ENCODE data around the gene HS3ST3B1. TPM values are rescaled to one million over a fixed set of nuclear protein-coding genes. Genes with fewer than 3 reads are reported as not detected.

The HS3ST3B1 gene
- total and polyA plus RNA-seq, 2 experiments from 2014 or later: 8.1 to 17.7 TPM

DNA sequence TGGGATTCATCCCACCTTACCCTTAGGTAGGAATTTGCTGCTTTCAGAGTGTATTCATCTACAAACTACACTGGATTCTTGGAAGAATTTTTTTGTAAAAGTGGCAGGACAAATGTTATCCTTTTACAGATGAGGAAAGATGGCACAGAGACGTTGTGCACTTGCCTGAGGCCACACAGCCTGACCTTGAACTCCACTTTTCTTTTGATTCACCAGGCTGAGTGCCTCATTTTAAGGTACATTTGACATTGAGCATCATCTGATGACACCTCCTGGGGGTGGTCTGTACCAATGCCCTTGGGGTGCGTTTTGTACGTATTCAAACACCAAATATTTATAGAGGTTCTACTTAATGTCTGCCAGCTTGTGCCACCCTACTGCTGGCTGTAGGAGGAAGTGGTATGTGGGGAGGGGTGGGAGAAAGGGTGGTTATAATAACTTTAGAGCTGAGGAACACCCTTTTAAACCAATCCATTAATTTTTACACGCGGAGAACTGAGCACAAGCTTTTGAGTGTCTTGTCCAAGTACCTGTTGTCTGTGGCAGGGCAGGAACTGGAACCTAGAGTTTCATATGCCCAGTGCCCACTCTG, 29.1 kb downstream of the HS3ST3B1 start:
- TF ChIP-seq EZH2 (IDR thresholded peaks at IDR 0.05; ENCODE audit: low read depth, unreplicated experiment) (no peak), NANOG (IDR thresholded peaks at IDR 0.05; ENCODE audit: borderline replicate concordance) (no peak), ZNF114 (CRISPR knock-in tag; IDR thresholded peaks at IDR 0.05) (no peak), POLR2AphosphoS5 (IDR thresholded peaks at IDR 0.05; ENCODE audit: low read depth) (no peak), STAT1 (IDR thresholded peaks at IDR 0.05; ENCODE audit: unreplicated experiment) (no peak), CREB1 (CRISPR knock-in tag; IDR thresholded peaks at IDR 0.05; ENCODE audit: low read depth) (no peak), JUNB (IDR thresholded peaks at IDR 0.05; ENCODE audit: unreplicated experiment) (no peak), ZNF331 (CRISPR knock-in tag; IDR thresholded peaks at IDR 0.05; ENCODE audit: low read depth) (no peak)
- TF ChIP-seq, protein P1, sequence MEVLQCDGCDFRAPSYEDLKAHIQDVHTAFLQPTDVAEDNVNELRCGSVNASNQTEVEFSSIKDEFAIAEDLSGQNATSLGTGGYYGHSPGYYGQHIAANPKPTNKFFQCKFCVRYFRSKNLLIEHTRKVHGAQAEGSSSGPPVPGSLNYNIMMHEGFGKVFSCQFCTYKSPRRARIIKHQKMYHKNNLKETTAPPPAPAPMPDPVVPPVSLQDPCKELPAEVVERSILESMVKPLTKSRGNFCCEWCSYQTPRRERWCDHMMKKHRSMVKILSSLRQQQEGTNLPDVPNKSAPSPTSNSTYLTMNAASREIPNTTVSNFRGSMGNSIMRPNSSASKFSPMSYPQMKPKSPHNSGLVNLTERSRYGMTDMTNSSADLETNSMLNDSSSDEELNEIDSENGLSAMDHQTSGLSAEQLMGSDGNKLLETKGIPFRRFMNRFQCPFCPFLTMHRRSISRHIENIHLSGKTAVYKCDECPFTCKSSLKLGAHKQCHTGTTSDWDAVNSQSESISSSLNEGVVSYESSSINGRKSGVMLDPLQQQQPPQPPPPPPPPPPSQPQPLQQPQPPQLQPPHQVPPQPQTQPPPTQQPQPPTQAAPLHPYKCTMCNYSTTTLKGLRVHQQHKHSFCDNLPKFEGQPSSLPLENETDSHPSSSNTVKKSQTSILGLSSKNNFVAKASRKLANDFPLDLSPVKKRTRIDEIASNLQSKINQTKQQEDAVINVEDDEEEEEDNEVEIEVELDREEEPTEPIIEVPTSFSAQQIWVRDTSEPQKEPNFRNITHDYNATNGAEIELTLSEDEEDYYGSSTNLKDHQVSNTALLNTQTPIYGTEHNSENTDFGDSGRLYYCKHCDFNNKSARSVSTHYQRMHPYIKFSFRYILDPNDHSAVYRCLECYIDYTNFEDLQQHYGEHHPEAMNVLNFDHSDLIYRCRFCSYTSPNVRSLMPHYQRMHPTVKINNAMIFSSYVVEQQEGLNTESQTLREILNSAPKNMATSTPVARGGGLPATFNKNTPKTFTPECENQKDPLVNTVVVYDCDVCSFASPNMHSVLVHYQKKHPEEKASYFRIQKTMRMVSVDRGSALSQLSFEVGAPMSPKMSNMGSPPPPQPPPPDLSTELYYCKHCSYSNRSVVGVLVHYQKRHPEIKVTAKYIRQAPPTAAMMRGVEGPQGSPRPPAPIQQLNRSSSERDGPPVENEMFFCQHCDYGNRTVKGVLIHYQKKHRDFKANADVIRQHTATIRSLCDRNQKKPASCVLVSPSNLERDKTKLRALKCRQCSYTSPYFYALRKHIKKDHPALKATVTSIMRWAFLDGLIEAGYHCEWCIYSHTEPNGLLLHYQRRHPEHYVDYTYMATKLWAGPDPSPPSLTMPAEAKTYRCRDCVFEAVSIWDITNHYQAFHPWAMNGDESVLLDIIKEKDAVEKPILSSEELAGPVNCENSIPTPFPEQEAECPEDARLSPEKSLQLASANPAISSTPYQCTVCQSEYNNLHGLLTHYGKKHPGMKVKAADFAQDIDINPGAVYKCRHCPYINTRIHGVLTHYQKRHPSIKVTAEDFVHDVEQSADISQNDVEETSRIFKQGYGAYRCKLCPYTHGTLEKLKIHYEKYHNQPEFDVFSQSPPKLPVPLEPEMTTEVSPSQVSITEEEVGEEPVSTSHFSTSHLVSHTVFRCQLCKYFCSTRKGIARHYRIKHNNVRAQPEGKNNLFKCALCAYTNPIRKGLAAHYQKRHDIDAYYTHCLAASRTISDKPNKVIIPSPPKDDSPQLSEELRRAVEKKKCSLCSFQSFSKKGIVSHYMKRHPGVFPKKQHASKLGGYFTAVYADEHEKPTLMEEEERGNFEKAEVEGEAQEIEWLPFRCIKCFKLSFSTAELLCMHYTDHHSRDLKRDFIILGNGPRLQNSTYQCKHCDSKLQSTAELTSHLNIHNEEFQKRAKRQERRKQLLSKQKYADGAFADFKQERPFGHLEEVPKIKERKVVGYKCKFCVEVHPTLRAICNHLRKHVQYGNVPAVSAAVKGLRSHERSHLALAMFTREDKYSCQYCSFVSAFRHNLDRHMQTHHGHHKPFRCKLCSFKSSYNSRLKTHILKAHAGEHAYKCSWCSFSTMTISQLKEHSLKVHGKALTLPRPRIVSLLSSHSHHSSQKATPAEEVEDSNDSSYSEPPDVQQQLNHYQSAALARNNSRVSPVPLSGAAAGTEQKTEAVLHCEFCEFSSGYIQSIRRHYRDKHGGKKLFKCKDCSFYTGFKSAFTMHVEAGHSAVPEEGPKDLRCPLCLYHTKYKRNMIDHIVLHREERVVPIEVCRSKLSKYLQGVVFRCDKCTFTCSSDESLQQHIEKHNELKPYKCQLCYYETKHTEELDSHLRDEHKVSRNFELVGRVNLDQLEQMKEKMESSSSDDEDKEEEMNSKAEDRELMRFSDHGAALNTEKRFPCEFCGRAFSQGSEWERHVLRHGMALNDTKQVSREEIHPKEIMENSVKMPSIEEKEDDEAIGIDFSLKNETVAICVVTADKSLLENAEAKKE (CRISPR knock-in tag; IDR thresholded peaks at IDR 0.05): no peak
- TF ChIP-seq, protein P2, sequence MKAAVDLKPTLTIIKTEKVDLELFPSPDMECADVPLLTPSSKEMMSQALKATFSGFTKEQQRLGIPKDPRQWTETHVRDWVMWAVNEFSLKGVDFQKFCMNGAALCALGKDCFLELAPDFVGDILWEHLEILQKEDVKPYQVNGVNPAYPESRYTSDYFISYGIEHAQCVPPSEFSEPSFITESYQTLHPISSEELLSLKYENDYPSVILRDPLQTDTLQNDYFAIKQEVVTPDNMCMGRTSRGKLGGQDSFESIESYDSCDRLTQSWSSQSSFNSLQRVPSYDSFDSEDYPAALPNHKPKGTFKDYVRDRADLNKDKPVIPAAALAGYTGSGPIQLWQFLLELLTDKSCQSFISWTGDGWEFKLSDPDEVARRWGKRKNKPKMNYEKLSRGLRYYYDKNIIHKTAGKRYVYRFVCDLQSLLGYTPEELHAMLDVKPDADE (IDR thresholded peaks at IDR 0.05): no peak
- TF ChIP-seq, protein P3, sequence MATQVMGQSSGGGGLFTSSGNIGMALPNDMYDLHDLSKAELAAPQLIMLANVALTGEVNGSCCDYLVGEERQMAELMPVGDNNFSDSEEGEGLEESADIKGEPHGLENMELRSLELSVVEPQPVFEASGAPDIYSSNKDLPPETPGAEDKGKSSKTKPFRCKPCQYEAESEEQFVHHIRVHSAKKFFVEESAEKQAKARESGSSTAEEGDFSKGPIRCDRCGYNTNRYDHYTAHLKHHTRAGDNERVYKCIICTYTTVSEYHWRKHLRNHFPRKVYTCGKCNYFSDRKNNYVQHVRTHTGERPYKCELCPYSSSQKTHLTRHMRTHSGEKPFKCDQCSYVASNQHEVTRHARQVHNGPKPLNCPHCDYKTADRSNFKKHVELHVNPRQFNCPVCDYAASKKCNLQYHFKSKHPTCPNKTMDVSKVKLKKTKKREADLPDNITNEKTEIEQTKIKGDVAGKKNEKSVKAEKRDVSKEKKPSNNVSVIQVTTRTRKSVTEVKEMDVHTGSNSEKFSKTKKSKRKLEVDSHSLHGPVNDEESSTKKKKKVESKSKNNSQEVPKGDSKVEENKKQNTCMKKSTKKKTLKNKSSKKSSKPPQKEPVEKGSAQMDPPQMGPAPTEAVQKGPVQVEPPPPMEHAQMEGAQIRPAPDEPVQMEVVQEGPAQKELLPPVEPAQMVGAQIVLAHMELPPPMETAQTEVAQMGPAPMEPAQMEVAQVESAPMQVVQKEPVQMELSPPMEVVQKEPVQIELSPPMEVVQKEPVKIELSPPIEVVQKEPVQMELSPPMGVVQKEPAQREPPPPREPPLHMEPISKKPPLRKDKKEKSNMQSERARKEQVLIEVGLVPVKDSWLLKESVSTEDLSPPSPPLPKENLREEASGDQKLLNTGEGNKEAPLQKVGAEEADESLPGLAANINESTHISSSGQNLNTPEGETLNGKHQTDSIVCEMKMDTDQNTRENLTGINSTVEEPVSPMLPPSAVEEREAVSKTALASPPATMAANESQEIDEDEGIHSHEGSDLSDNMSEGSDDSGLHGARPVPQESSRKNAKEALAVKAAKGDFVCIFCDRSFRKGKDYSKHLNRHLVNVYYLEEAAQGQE (IDR thresholded peaks at IDR 0.05; ENCODE audit: unreplicated experiment): no peak
- TF ChIP-seq, protein P4, sequence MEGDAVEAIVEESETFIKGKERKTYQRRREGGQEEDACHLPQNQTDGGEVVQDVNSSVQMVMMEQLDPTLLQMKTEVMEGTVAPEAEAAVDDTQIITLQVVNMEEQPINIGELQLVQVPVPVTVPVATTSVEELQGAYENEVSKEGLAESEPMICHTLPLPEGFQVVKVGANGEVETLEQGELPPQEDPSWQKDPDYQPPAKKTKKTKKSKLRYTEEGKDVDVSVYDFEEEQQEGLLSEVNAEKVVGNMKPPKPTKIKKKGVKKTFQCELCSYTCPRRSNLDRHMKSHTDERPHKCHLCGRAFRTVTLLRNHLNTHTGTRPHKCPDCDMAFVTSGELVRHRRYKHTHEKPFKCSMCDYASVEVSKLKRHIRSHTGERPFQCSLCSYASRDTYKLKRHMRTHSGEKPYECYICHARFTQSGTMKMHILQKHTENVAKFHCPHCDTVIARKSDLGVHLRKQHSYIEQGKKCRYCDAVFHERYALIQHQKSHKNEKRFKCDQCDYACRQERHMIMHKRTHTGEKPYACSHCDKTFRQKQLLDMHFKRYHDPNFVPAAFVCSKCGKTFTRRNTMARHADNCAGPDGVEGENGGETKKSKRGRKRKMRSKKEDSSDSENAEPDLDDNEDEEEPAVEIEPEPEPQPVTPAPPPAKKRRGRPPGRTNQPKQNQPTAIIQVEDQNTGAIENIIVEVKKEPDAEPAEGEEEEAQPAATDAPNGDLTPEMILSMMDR (conservative IDR thresholded peaks at IDR 0.05; ENCODE audit: low read depth in 2 of 2): no peak
- H3K79me2 ChIP-seq (replicated peaks; ENCODE audit: insufficient read depth): peaks cover 50% of the 10 kb centered on the region
- H3K4me2 ChIP-seq: peak overlapping the region; percentile 80
- H3F3A ChIP-seq (replicated peaks; ENCODE audit: low read depth): peaks cover 8% of the 10 kb centered on the region; the same call in 1 of the 2 replicates
- H3K36me3 ChIP-seq (ENCODE audit: insufficient read depth): no peaks in the 10 kb centered on the region
- peaks cover 63% of the 10 kb centered on the region for H3K4me1 ChIP-seq (ENCODE audit: insufficient read depth)
- peaks cover 4% of the 10 kb centered on the region for H3K27me3 ChIP-seq (ENCODE audit: insufficient read depth)
- H4K20me1 ChIP-seq (replicated peaks; ENCODE audit: insufficient read depth): no peaks in the 10 kb centered on the region
- no peaks in the 10 kb centered on the region for H3K9me2 ChIP-seq (ENCODE audit: insufficient read depth)
- peak overlapping the region; percentile 89 for H3K27ac ChIP-seq (ENCODE audit: low read depth)
- Mint-ChIP-seq H3K9me3 (peaks cover 3% of the 10 kb centered on the region; the same call in 1 of the 3 replicates), H3K4me3 (peak overlapping the region; percentile 62), H3K36me3 (ENCODE audit: low read depth) (peaks cover 2% of the 10 kb centered on the region; the same call in 2 of the 3 replicates), H3K27ac (peak overlapping the region; percentile 97), H3K4me1 (peaks cover 78% of the 10 kb centered on the region), H3K27me3 (ENCODE audit: insufficient read depth, low read depth, poor library complexity) (peaks cover 19% of the 10 kb centered on the region)
- ATAC-seq: no peak
- peak overlapping the region; percentile 51 for H3K4me3 ChIP-seq
- H2AFZ ChIP-seq: no peak overlapping the region
- no peak for DNase-seq (ENCODE audit: low spot score)
